Fibroblast of lung (primary cell): ENCODE results near the gene NPY4R2. TPM values are rescaled to one million over a fixed set of nuclear protein-coding genes. Genes with fewer than 3 reads are reported as not detected.
"Not testable (repeated sequence)": the region's sequence is repeated elsewhere in the genome, so short reads cannot be mapped to it uniquely, and the experiment has no call there.

Experiments
- DNase-seq, 2 donors: peaks; one replicate each; pipeline versions ENCODE4 v3.0.0 to v3.0.0-alpha.2; 2010; ENCODE audit warnings: low read depth in 2 of 2
- H2AFZ ChIP-seq: 2 replicates; pipeline ENCODE4 v1.5.1; 2012; ENCODE audit warnings: low read length, control low read depth, inconsistent platforms
- H3K27ac ChIP-seq: 2 replicates; pipeline ENCODE4 v1.5.1; 2011; ENCODE audit warnings: low read length, control low read depth; ENCODE audit not compliant: insufficient read depth
- H3K27me3 ChIP-seq: 2 replicates; pipeline ENCODE4 v1.5.1; 2011; ENCODE audit warnings: mild to moderate bottlenecking, low read length; ENCODE audit not compliant: control insufficient read depth, insufficient read depth
- H3K36me3 ChIP-seq: 2 replicates; pipeline ENCODE4 v1.5.1; 2011; ENCODE audit warnings: low read length; ENCODE audit not compliant: control insufficient read depth, insufficient read depth
- H3K4me1 ChIP-seq: 2 replicates; pipeline ENCODE4 v1.5.1; 2011; ENCODE audit warnings: low read length; ENCODE audit not compliant: control insufficient read depth, insufficient read depth; ENCODE audit errors: extremely low read depth
- H3K4me2 ChIP-seq: 2 replicates; pipeline ENCODE4 v1.5.1; 2011; ENCODE audit warnings: low read length, control low read depth; ENCODE audit not compliant: insufficient read depth; ENCODE audit errors: extremely low read depth
- H3K4me3 ChIP-seq, 4 experiments: fragments of 200-600 bp in 1 of 4; sonication (generic) in 1 of 4; replicated peaks in 1 of 4; 2 replicates each; pipeline ENCODE4 v1.5.1; 2011 to 2016; ENCODE audit warnings: low read length in 4 of 4, low read depth in 3 of 4, mild to moderate bottlenecking in 3 of 4, control low read depth in 2 of 4, inconsistent platforms in 1 of 4, mixed read lengths in 1 of 4; ENCODE audit not compliant: insufficient read depth in 1 of 4; ENCODE audit errors: control extremely low read depth in 1 of 4
- H3K79me2 ChIP-seq: 2 replicates; pipeline ENCODE4 v1.5.1; 2012; ENCODE audit warnings: mild to moderate bottlenecking, low read length, inconsistent platforms; ENCODE audit not compliant: control insufficient read depth, insufficient read depth
- H3K9ac ChIP-seq: 2 replicates; pipeline ENCODE4 v1.5.1; 2011; ENCODE audit warnings: mild to moderate bottlenecking, low read length, control low read depth; ENCODE audit not compliant: insufficient read depth
- H3K9me3 ChIP-seq: 2 replicates; pipeline ENCODE4 v1.5.1; 2012; ENCODE audit warnings: low read depth, low read length; ENCODE audit not compliant: control insufficient read depth, insufficient read depth
- H4K20me1 ChIP-seq: 2 replicates; pipeline ENCODE4 v1.5.1; 2011; ENCODE audit warnings: low read length; ENCODE audit not compliant: control insufficient read depth, insufficient read depth; ENCODE audit errors: extremely low read depth
- CTCF ChIP-seq, 2 donors: IDR thresholded peaks in 1 of 2; conservative IDR thresholded peaks in 1 of 2; 1 replicate in 1 of 2; 2 replicates in 1 of 2; pipeline ENCODE4 v1.5.1; 2011 to 2012; ENCODE audit warnings: low read length in 2 of 2, control low read depth in 1 of 2, inconsistent platforms in 1 of 2, low read depth in 1 of 2, mild to moderate bottlenecking in 1 of 2
- polyA plus RNA-seq, 2 donors: library from polyadenylated mRNA; depleted of rRNA in 1 of 2; stranded (reverse) in 1 of 2; unstranded in 1 of 2; fragments of >200 nt; gene quantifications; 2 replicates each; pipeline ENCODE4 v1.2.1, GENCODE V29; 2011 to 2012; ENCODE audit warnings: missing spikeins in 1 of 2
- total RNA-seq: library from RNA; depleted of rRNA; stranded (reverse); fragments of >200 nt; gene quantifications from 2 replicates; pipeline ENCODE4 v1.2.1, GENCODE V29; 2014

Gene NPY4R2
- total and polyA plus RNA-seq, 2 donors (not counting 1 experiment from before 2014, with no cell fraction given): not detected

DNA sequence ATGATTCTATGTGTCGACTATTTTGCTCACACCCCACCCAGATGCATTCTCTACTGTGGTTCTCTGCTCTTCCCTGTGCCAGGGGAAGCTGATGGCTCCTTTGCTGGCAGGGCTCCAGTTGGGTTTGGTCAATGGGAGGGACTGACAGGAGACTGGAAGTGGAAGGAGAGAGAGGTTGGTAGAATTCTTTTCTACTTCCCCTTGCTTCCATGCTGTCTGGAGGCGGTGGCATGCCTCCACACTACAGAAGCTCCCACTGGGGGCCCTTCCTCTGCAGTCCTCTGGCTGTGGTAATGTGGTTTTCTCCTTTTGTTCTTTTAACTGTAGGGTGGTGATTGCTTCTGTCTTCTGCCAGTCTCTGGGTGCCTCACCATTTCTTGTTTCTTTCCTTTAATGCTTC is 4.4 kb upstream of the NPY4R2 start:
- not testable (repeated sequence) for H3K27me3 ChIP-seq, H2AFZ ChIP-seq, DNase-seq

DNA sequence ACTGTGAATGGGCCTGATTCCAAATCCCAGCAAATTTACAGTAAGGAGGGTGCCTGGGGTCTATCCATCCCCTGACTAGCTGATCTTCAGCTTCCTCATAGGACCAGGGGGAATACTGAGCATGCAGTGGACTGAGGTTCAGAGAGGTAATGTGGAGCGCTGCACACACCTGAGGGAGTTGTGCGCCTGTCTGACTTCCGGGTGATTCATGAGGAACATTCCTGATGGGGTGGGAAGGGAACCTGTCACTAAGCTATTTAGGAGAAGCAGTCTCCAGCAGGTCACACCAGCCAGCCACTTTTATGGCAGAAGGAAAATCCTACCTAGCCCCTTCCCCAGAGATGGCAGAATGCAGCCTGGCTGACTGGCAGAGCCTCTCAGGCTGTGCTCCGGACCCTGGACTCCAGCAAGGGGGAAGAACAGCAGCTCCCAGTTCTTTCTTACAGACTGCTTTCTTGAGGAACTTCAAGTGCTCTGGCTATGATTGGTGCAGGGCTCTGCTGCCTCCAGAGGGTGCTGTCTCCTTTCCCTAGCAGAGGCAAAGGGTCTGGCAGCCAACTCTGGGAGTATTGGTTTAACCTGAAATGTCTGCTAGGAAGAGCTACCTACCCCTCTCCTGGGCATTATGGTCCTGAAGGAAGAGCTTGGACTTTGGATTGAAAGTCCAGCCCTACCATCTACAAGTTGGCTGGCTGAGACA is 2.5 kb upstream of the NPY4R2 start:
- H2AFZ ChIP-seq, DNase-seq: not testable (repeated sequence)

More for the DNA sequence above, 4.4 kb upstream of the NPY4R2 start:
- not testable (repeated sequence) for H3K4me3 ChIP-seq, H3K27ac ChIP-seq, H3K9ac ChIP-seq, H3K9me3 ChIP-seq, H3K79me2 ChIP-seq, H4K20me1 ChIP-seq, H3K36me3 ChIP-seq, H3K4me2 ChIP-seq, H3K4me1 ChIP-seq

DNA sequence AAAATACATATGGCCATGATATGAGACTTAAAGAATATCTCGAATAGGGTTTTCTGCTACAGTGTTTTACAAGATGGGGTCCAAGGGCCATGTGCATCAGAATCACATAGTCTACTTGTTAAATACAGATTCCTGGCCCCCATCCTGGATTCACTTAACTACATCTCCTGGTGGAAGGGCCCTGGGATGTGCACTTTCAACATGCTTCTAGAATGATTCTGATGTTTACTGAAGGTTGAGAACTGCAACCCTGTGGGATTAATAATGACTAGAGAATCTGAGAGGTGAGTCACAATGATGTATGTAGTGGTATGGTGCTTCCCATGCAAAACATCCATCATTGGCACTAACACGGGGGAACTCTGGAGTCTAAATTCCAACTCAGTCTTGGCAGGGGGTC is 2.1 kb downstream of the NPY4R2 start:
- not testable (repeated sequence) for H3K79me2 ChIP-seq, H3K9ac ChIP-seq, H3K36me3 ChIP-seq, H4K20me1 ChIP-seq, H3K4me3 ChIP-seq, H2AFZ ChIP-seq, H3K4me1 ChIP-seq, H3K27ac ChIP-seq, H3K4me2 ChIP-seq, H3K27me3 ChIP-seq, H3K9me3 ChIP-seq
- DNase-seq: peak in 1 of 2 donors; percentile 33

More for the DNA sequence above, 2.5 kb upstream of the NPY4R2 start:
- not testable (repeated sequence) for H4K20me1 ChIP-seq, H3K4me2 ChIP-seq, H3K79me2 ChIP-seq, H3K27me3 ChIP-seq, H3K4me1 ChIP-seq, H3K4me3 ChIP-seq, H3K36me3 ChIP-seq, H3K9ac ChIP-seq, H3K27ac ChIP-seq, H3K9me3 ChIP-seq
- TF ChIP-seq CTCF (conservative IDR thresholded peaks at IDR 0.05 in 1 of 2, IDR thresholded peaks at IDR 0.05 in 1 of 2; ENCODE audit: low read depth in 1 of 2, low read length in 2 of 2): peak in 1 of 2 donors; percentile 16

DNA sequence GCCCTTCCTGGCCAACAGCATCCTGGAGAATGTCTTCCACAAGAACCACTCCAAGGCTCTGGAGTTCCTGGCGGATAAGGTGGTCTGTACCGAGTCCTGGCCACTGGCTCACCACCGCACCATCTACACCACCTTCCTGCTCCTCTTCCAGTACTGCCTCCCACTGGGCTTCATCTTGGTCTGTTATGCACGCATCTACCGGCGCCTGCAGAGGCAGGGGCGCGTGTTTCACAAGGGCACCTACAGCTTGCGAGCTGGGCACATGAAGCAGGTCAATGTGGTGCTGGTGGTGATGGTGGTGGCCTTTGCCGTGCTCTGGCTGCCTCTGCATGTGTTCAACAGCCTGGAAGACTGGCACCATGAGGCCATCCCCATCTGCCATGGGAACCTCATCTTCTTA is 4.0 kb downstream of the NPY4R2 start:
- H3K4me3 ChIP-seq, H3K79me2 ChIP-seq, H3K9ac ChIP-seq, H3K9me3 ChIP-seq, H3K4me1 ChIP-seq, H3K4me2 ChIP-seq, H4K20me1 ChIP-seq, H3K27me3 ChIP-seq, H2AFZ ChIP-seq, DNase-seq, H3K36me3 ChIP-seq, H3K27ac ChIP-seq: not testable (repeated sequence)

- H3K9ac ChIP-seq, DNase-seq, H3K79me2 ChIP-seq, H3K27ac ChIP-seq, H3K36me3 ChIP-seq, H3K4me3 ChIP-seq, H3K9me3 ChIP-seq, H3K27me3 ChIP-seq, H4K20me1 ChIP-seq, H3K4me2 ChIP-seq, H3K4me1 ChIP-seq, H2AFZ ChIP-seq: not testable (repeated sequence)
These were observed 6.2 kb downstream of the NPY4R2 start for GRCh38 chr10:47924628-47925027.

DNA sequence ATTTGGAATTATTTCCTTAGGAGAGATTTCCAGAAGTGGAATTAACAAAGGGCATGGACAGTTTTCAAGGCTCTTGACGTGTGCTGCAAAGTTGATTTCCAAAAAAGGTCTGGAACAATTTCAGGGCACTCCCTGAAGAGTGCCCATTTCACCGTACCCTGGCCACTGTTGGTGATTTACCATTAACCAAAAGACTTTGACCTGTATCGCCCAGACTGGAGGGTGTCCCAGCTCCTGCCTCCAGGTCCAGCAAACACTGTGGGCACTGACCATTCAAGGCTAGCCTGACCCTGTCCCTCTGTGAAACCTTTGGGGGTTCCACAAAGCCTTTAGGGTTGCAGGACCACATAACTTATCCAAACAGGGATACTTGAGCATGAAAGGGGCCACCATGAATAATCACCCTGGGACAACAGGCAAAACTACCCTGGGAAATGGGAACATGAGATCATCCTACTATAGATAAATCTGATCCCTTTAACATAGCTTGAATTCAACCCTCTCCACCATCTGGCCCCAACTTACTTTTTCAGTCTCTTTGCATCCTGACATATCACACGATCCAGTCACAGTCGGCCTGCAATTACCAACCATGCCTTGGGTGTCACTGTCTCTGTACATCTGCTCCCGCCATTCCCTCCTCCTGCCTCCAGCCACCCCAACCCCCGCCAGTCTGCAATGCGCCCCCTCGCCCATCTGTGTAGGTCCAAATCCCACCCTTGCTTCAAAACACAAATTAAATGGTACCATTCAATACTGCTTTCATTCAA is 8.9 kb downstream of the NPY4R2 start:
- not testable (repeated sequence) for H4K20me1 ChIP-seq, H3K27me3 ChIP-seq, H3K27ac ChIP-seq, H3K9me3 ChIP-seq, H3K79me2 ChIP-seq, H3K9ac ChIP-seq, H3K36me3 ChIP-seq, H3K4me2 ChIP-seq, DNase-seq, H3K4me1 ChIP-seq, H3K4me3 ChIP-seq, H2AFZ ChIP-seq
